Activated naive CD4-positive, alpha-beta T cell treated with anti-CD3 and anti-CD28 coated beads, Interleukin-2, amount 50 U/mL, for 72 hours (primary cell): ENCODE data around the gene KCNQ4. TPM values are rescaled to one million over a fixed set of nuclear protein-coding genes. Genes with fewer than 3 reads are reported as not detected.

Experiments used
- ATAC-seq, 2 donors: fragments of 150-1000 bp; cut with Tn5 transposase; 2 replicates each; pipeline ENCODE4 v1.10.0; 2021; ENCODE audit warnings: mild to moderate bottlenecking in 2 of 2, moderate library complexity in 2 of 2
- DNase-seq, 2 donors: peaks; one replicate each; pipeline ENCODE4 v3.0.0; 2021 to 2022; ENCODE audit warnings: low spot score in 2 of 2
- H3K27ac Mint-ChIP-seq, 2 donors: one replicate each; pipeline ENCODE4 v1.8.0; 2022; ENCODE audit warnings: mild to moderate bottlenecking in 2 of 2, mixed read lengths in 2 of 2
- H3K36me3 Mint-ChIP-seq, 2 donors: one replicate each; pipeline ENCODE4 v1.8.0; 2022; ENCODE audit warnings: mixed read lengths in 2 of 2
- H3K9me3 Mint-ChIP-seq, 2 donors: one replicate each; pipeline ENCODE4 v1.8.0; 2022; ENCODE audit warnings: mixed read lengths in 2 of 2
- total RNA-seq, 2 donors: library from RNA; stranded (reverse); gene quantifications; one replicate each; pipeline ENCODE4 v1.2.3, GENCODE V29; 2022

KCNQ4 gene
- total RNA-seq, 2 donors from 2014 or later = 0.73 to 1.5 TPM

- Mint-ChIP-seq H3K36me3 (no peaks in the 10 kb centered on the region), H3K9me3 (peaks cover 0 to 6% of the 10 kb centered on the region in 2 donors), H3K27ac (no peak overlapping the region)
- no peak for ATAC-seq
- DNase-seq = no peak
These were observed 15.0 kb downstream of the KCNQ4 start for GRCh38 chr1:40798366-40799281.

- no peak for DNase-seq
- H3K36me3 Mint-ChIP-seq = no peaks in the 10 kb centered on the region
- no peak for ATAC-seq
These were observed 15.8 kb downstream of the KCNQ4 start for GRCh38 chr1:40799351-40799867.

GRCh38 chr1:40801742-40802077 lies 18.1 kb downstream of the KCNQ4 start:
- peak overlapping the region in 1 of 2 donors; percentile 52 for H3K27ac Mint-ChIP-seq
- H3K9me3 Mint-ChIP-seq = peaks cover 0 to 6% of the 10 kb centered on the region in 2 donors
- no peak for DNase-seq
- H3K36me3 Mint-ChIP-seq = no peaks in the 10 kb centered on the region
- ATAC-seq = no peak

More at GRCh38 chr1:40799351-40799867, 15.8 kb downstream of the KCNQ4 start:
- Mint-ChIP-seq H3K27ac (peak overlapping the region in 1 of 2 donors; percentile 52), H3K9me3 (peaks cover 0 to 6% of the 10 kb centered on the region in 2 donors)

- peaks cover 0 to 2% of the 10 kb centered on the region in 2 donors for H3K9me3 Mint-ChIP-seq
- peak; percentile 80 to 83 for DNase-seq
- ATAC-seq = peak; percentile 87 to 93
- no peak overlapping the region for H3K27ac Mint-ChIP-seq
- no peaks in the 10 kb centered on the region for H3K36me3 Mint-ChIP-seq
These were observed 18.6 kb downstream of the KCNQ4 start for GRCh38 chr1:40802078-40802741.

GRCh38 chr1:40802742-40803113 lies 19.1 kb downstream of the KCNQ4 start:
- ATAC-seq = no peak
- H3K36me3 Mint-ChIP-seq = no peaks in the 10 kb centered on the region

GRCh38 chr1:40803447-40803846 lies 19.9 kb downstream of the KCNQ4 start:
- no peak for ATAC-seq
- Mint-ChIP-seq H3K36me3 (no peaks in the 10 kb centered on the region), H3K27ac (peak overlapping the region in 1 of 2 donors; percentile 74), H3K9me3 (no peaks in the 10 kb centered on the region)
- DNase-seq = no peak

More at GRCh38 chr1:40802742-40803113, 19.1 kb downstream of the KCNQ4 start:
- no peaks in the 10 kb centered on the region for H3K9me3 Mint-ChIP-seq
- DNase-seq = no peak
- H3K27ac Mint-ChIP-seq = no peak overlapping the region

- Mint-ChIP-seq H3K36me3 (no peaks in the 10 kb centered on the region), H3K27ac (no peak overlapping the region), H3K9me3 (no peaks in the 10 kb centered on the region)
- DNase-seq = no peak
- no peak for ATAC-seq
These were observed 20.3 kb downstream of the KCNQ4 start for GRCh38 chr1:40803902-40804301.

- DNase-seq (no peak), ATAC-seq (no peak)
- H3K27ac Mint-ChIP-seq = no peak overlapping the region
- peaks cover 0 to 6% of the 10 kb centered on the region in 2 donors for H3K36me3 Mint-ChIP-seq
- peaks cover 0 to 4% of the 10 kb centered on the region in 2 donors for H3K9me3 Mint-ChIP-seq
These were observed 22.7 kb downstream of the KCNQ4 start for GRCh38 chr1:40806240-40806639.

GRCh38 chr1:40806731-40807695 lies 23.4 kb downstream of the KCNQ4 start:
- DNase-seq (no peak), ATAC-seq (no peak)
- peaks cover 0 to 4% of the 10 kb centered on the region in 2 donors for H3K9me3 Mint-ChIP-seq
- H3K36me3 Mint-ChIP-seq = peaks cover 0 to 6% of the 10 kb centered on the region in 2 donors
- H3K27ac Mint-ChIP-seq = no peak overlapping the region

GRCh38 chr1:40808002-40808401 lies 24.4 kb downstream of the KCNQ4 start:
- ATAC-seq = no peak
- no peak for DNase-seq
- Mint-ChIP-seq H3K27ac (no peak overlapping the region), H3K36me3 (peaks cover 0 to 6% of the 10 kb centered on the region in 2 donors), H3K9me3 (peaks cover 0 to 4% of the 10 kb centered on the region in 2 donors)

- Mint-ChIP-seq H3K36me3 (peaks cover 0 to 6% of the 10 kb centered on the region in 2 donors), H3K9me3 (peaks cover 0 to 4% of the 10 kb centered on the region in 2 donors), H3K27ac (peak overlapping the region in 1 of 2 donors; percentile 57)
- ATAC-seq (no peak), DNase-seq (no peak)
These were observed 24.9 kb downstream of the KCNQ4 start for GRCh38 chr1:40808444-40808843.

- DNase-seq (no peak), ATAC-seq (peak in 1 of 2 donors; percentile 8)
- peaks cover 0 to 4% of the 10 kb centered on the region in 2 donors for H3K9me3 Mint-ChIP-seq
- peak overlapping the region; percentile 57 to 61 for H3K27ac Mint-ChIP-seq
- peaks cover 0 to 6% of the 10 kb centered on the region in 2 donors for H3K36me3 Mint-ChIP-seq
These were observed 25.3 kb downstream of the KCNQ4 start for GRCh38 chr1:40808909-40809308.

GRCh38 chr1:40810927-40811326 lies 27.3 kb downstream of the KCNQ4 start:
- ATAC-seq (no peak), DNase-seq (no peak)
- Mint-ChIP-seq H3K27ac (peak overlapping the region in 1 of 2 donors; percentile 57), H3K9me3 (peaks cover 0 to 4% of the 10 kb centered on the region in 2 donors), H3K36me3 (peaks cover 0 to 6% of the 10 kb centered on the region in 2 donors)

GRCh38 chr1:40815420-40815819 lies 31.8 kb downstream of the KCNQ4 start:
- peaks cover 0 to 1% of the 10 kb centered on the region in 2 donors for H3K36me3 Mint-ChIP-seq
- H3K27ac Mint-ChIP-seq = no peak overlapping the region
- ATAC-seq = no peak
- no peaks in the 10 kb centered on the region for H3K9me3 Mint-ChIP-seq
- no peak for DNase-seq

GRCh38 chr1:40817791-40818263 lies 34.2 kb downstream of the KCNQ4 start:
- DNase-seq (no peak), ATAC-seq (no peak)
- Mint-ChIP-seq H3K9me3 (no peaks in the 10 kb centered on the region), H3K27ac (no peak overlapping the region), H3K36me3 (no peaks in the 10 kb centered on the region)
